Esophagus (tissue), 2 donors: Measurements from ENCODE around the gene PPP3CB. TPM values are rescaled to one million over a fixed set of nuclear protein-coding genes. Genes with fewer than 3 reads are reported as not detected.
A peak's percentile ranks its signal among the peaks of the same experiment; 100 is the strongest.

Experiments
- H3K27ac ChIP-seq, 2 donors: one replicate each; pipeline ENCODE4 v1.5.1; 2013; ENCODE audit warnings: low read depth in 2 of 2, mild to moderate bottlenecking in 2 of 2, inconsistent platforms in 1 of 2, low read length in 1 of 2, moderate library complexity in 1 of 2
- H3K27me3 ChIP-seq, 2 donors: one replicate each; pipeline ENCODE4 v1.6.1; 2013; ENCODE audit warnings: low read length in 2 of 2, control low read depth in 1 of 2, mild to moderate bottlenecking in 1 of 2; ENCODE audit not compliant: insufficient read depth in 2 of 2, control insufficient read depth in 1 of 2
- H3K36me3 ChIP-seq, 2 donors: one replicate each; pipeline ENCODE4 v1.6.1; 2013; ENCODE audit warnings: low read length in 1 of 2; ENCODE audit not compliant: control insufficient read depth in 2 of 2, insufficient read depth in 2 of 2
- H3K4me1 ChIP-seq, 2 donors: one replicate each; pipeline ENCODE4 v1.6.1; 2013; ENCODE audit warnings: low read length in 1 of 2; ENCODE audit not compliant: control insufficient read depth in 2 of 2, insufficient read depth in 2 of 2
- H3K4me3 ChIP-seq, 2 donors: one replicate each; pipeline ENCODE4 v1.5.1; 2013; ENCODE audit warnings: low read length in 2 of 2, mild to moderate bottlenecking in 2 of 2, low read depth in 1 of 2, moderate library complexity in 1 of 2
- H3K9me3 ChIP-seq, 2 donors: one replicate each; pipeline ENCODE4 v1.6.1; 2013; ENCODE audit warnings: mild to moderate bottlenecking in 2 of 2, low read depth in 1 of 2, low read length in 1 of 2, moderate library complexity in 1 of 2; ENCODE audit not compliant: control insufficient read depth in 2 of 2, insufficient read depth in 1 of 2
- WGBS, 2 donors: extraction: QIAGEN DNeasy Blood & Tissue Kit; methylation state at CpG; one replicate each; pipeline ENCODE4 v1.1.7; 2013; 5-methylcytosine and 5-hydroxymethylcytosine counted together
- polyA plus RNA-seq, 2 donors: library from polyadenylated mRNA; stranded (reverse); fragments of 200-250 nt; gene quantifications; one replicate each; pipeline ENCODE4 v1.2.3, GENCODE V29; 2013
- donor health status: healthy with polysubstance abuse.
- donor health status: Bipolar disorder and iron deficiency.

The PPP3CB gene
- polyA plus RNA-seq, 2 donors, result 15.7 to 16.7 TPM

DNA sequence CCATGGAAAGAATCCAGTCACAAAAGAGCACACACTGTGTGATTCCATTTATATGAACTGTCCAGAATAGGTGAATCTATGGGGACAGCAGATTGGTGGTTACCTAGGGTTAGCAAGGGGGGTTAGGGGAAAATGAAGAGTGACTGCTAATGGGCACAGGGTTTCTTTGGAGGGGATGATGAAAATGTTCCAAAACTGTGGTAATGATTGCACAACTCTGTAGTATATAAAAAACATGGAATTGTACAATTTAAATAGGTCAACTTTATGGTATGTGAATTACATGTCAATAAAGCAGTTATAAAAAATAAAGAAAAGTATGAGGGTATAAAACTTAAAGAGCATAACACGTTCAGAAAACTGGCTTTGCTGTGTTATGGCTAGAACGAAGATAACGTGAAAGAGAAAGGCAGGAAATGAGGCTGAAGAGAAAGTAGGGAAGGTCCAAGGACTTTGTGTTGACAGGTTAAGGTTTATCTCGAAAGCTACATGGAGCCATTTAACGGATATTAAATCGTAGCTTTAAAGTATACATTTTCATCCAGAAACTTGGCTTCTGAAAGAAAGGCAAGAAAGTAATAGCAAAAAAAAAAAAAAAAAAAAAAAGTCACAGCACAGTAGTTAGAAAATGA, 36.0 kb downstream of the PPP3CB start:
- Histone ChIP-seq H3K27ac (no peak overlapping the region), H3K4me1 (no peaks in the 10 kb centered on the region), H3K4me3 (no peak overlapping the region), H3K27me3 (no peaks in the 10 kb centered on the region), H3K36me3 (peaks cover 0 to 3% of the 10 kb centered on the region in 2 donors), H3K9me3 (no peaks in the 10 kb centered on the region)
- 89 to 91% methylated on average over 6 of the region's 6 CpGs for WGBS, 2 donors

GRCh38 chr10:73456187-73456890, 39.5 kb downstream of the PPP3CB start:
- Histone ChIP-seq H3K27ac (no peak overlapping the region), H3K4me1 (no peaks in the 10 kb centered on the region), H3K9me3 (no peaks in the 10 kb centered on the region), H3K27me3 (no peaks in the 10 kb centered on the region), H3K36me3 (peaks cover 0 to 6% of the 10 kb centered on the region in 2 donors), H3K4me3 (no peak overlapping the region)
- WGBS, 2 donors, result 87 to 91% methylated on average over 2 of the region's 2 CpGs

DNA sequence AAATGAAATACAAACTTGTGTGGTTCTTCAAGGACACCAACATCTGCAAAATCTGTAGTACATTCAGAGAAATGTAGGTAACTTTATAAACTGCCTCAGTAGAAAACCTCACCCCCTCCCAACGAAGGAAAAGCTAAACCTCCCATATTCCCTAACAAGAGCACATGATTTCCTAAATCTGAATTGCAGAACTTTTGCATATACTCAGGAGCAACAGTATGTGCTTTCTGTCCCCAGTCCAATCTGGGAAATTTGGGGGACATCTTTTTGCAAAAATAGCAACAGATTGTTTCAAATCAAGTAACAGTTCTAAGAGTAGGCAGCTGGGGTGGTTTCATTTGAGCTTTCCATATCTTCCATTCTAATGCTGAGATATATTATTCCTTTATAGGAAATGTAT, 46.7 kb downstream of the PPP3CB start:
- no peak overlapping the region for H3K4me3 ChIP-seq
- no peak overlapping the region for H3K27ac ChIP-seq
- no peaks in the 10 kb centered on the region for H3K27me3 ChIP-seq
- H3K36me3 ChIP-seq, result peaks cover 3 to 6% of the 10 kb centered on the region in 2 donors
- no peaks in the 10 kb centered on the region for H3K4me1 ChIP-seq
- H3K9me3 ChIP-seq, result no peaks in the 10 kb centered on the region
- WGBS, 2 donors, result 77 to 91% methylated on average over 1 of the region's 1 CpG

DNA sequence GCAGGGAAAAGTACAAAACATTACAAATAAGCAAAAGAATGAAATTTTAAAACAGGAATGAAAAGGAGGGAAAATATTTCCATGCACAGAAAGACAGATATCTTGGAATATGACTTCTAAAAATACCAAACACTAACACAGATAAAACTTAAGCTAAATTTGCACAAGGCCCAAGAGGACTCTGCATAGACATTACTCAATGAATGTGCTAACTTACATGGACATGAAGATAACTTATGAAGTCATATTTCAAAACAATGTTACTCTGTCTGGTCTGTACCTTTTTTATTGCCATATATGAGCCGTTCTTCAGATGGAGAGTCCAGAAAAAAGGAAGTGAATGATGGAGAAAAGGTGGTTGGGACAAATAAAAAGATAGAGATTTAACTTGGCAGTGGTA, 47.4 kb downstream of the PPP3CB start:
- H3K27me3 ChIP-seq, result no peaks in the 10 kb centered on the region
- WGBS, 2 donors, result 87 to 95% methylated on average over 1 of the region's 1 CpG
- no peak overlapping the region for H3K27ac ChIP-seq
- peaks cover 3 to 6% of the 10 kb centered on the region in 2 donors for H3K36me3 ChIP-seq
- no peak overlapping the region for H3K4me3 ChIP-seq
- H3K9me3 ChIP-seq, result no peaks in the 10 kb centered on the region
- H3K4me1 ChIP-seq, result no peaks in the 10 kb centered on the region

GRCh38 chr10:73446926-73447325, 48.9 kb downstream of the PPP3CB start:
- no peaks in the 10 kb centered on the region for H3K9me3 ChIP-seq
- no peaks in the 10 kb centered on the region for H3K4me1 ChIP-seq
- no peak overlapping the region for H3K27ac ChIP-seq
- H3K27me3 ChIP-seq, result no peaks in the 10 kb centered on the region
- H3K36me3 ChIP-seq, result peaks cover 3 to 6% of the 10 kb centered on the region in 2 donors
- no peak overlapping the region for H3K4me3 ChIP-seq

- H3K4me1 ChIP-seq, result no peaks in the 10 kb centered on the region
- H3K4me3 ChIP-seq, result no peak overlapping the region
- no peaks in the 10 kb centered on the region for H3K27me3 ChIP-seq
- peaks cover 0 to 6% of the 10 kb centered on the region in 2 donors for H3K36me3 ChIP-seq
- no peak overlapping the region for H3K27ac ChIP-seq
- 88 to 91% methylated on average over 1 of the region's 1 CpG for WGBS, 2 donors
- no peaks in the 10 kb centered on the region for H3K9me3 ChIP-seq
Measured at GRCh38 chr10:73444457-73444856, 51.4 kb downstream of the PPP3CB start.

- Histone ChIP-seq H3K4me1 (no peaks in the 10 kb centered on the region), H3K36me3 (peaks cover 0 to 4% of the 10 kb centered on the region in 2 donors), H3K27ac (no peak overlapping the region), H3K4me3 (no peak overlapping the region), H3K9me3 (no peaks in the 10 kb centered on the region), H3K27me3 (no peaks in the 10 kb centered on the region)
- 76 to 82% methylated on average over 1 of the region's 1 CpG for WGBS, 2 donors
Measured at GRCh38 chr10:73439605-73440312, 56.1 kb downstream of the PPP3CB start.

GRCh38 chr10:73439055-73439454, 56.8 kb downstream of the PPP3CB start:
- Histone ChIP-seq H3K36me3 (peaks cover 0 to 4% of the 10 kb centered on the region in 2 donors), H3K4me3 (no peak overlapping the region), H3K4me1 (no peaks in the 10 kb centered on the region), H3K27ac (no peak overlapping the region), H3K9me3 (no peaks in the 10 kb centered on the region), H3K27me3 (no peaks in the 10 kb centered on the region)
- 96 to 98% methylated on average over 1 of the region's 1 CpG for WGBS, 2 donors

DNA sequence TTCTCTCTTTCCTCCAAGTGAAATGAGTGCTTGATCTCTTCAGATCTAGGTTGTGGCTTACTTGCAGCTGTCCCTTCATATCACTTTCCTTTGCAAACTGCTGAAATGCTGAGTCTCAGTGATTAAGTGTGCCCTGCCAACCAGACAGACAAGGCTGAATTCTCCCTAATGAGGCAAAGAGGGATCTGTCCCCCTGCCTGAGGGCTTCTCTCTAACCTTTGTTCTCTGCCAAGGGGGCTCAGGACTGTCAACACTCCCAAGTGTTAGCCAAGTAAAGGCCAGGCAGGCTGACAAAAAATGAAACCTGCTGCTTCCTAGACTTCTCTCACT, 62.3 kb downstream of the PPP3CB start, which contains the start of gene MSS51:
Gene MSS51 (minus strand): TSS at position 24 of the 330 bp plus-strand sequence. CDS start 5,277 bp downstream, outside the sequence.
- Histone ChIP-seq H3K4me3 (no peak within 1 kb of the TSS), H3K36me3 (peaks cover 0 to 4% of the 10 kb centered on the region in 2 donors), H3K4me1 (no peaks in the 10 kb centered on the region), H3K9me3 (no peaks in the 10 kb centered on the region), H3K27ac (peak within 1 kb of the TSS in 1 of 2 donors; percentile 20), H3K27me3 (no peaks in the 10 kb centered on the region)
